Stomach (tissue), 9 donors: ENCODE results near the gene PDHA1. TPM values are rescaled to one million over a fixed set of nuclear protein-coding genes. Genes with fewer than 3 reads are reported as not detected.

Source experiments
- DNase-seq, 2 donors: peaks; one replicate each; pipeline versions ENCODE4 v3.0.0 to v3.0.0-alpha.2; 2013 to 2019
- H3K27ac ChIP-seq, 5 donors: fragments of 200-600 bp in 4 of 5; sonication (generic) in 4 of 5; one replicate each; pipeline ENCODE4 v1.5.1; 2013 to 2019; ENCODE audit warnings: mild to moderate bottlenecking in 1 of 5, moderate library complexity in 1 of 5
- H3K27me3 ChIP-seq, 3 donors: fragments of 200-600 bp; sonication (generic); one replicate each; pipeline ENCODE4 v1.5.1; 2017 to 2019; ENCODE audit warnings: mixed run types in 1 of 3
- H3K36me3 ChIP-seq, 4 donors: fragments of 200-600 bp; sonication (generic); 1 replicate in 3 of 4; 2 replicates in 1 of 4; pipeline ENCODE4 v1.5.1; 2016 to 2019
- H3K4me1 ChIP-seq, 4 donors: fragments of 200-600 bp; sonication (generic); one replicate each; pipeline ENCODE4 v1.5.1; 2016 to 2019
- H3K4me3 ChIP-seq, 4 donors: fragments of 200-600 bp; sonication (generic) in 3 of 4; one replicate each; pipeline ENCODE4 v1.5.1; 2016 to 2019; ENCODE audit warnings: mild to moderate bottlenecking in 1 of 4
- H3K9me3 ChIP-seq, 4 donors: fragments of 200-600 bp; sonication (generic); one replicate each; pipeline ENCODE4 v1.5.1; 2016 to 2019
- CTCF ChIP-seq, 7 experiments: fragments of 450-650 bp in 4 of 7; fragments of 200-600 bp in 3 of 7; sonication (generic) in 3 of 7; IDR thresholded peaks; one replicate each; pipeline ENCODE4 v1.5.1; 2016 to 2019; ENCODE audit warnings: antibody characterized with exemption in 7 of 7, control low read depth in 2 of 7, mild to moderate bottlenecking in 1 of 7
- EP300 ChIP-seq: sonication (generic); formaldehyde crosslinking; IDR thresholded peaks from one replicate; pipeline ENCODE4 v1.6.1; 2017; ENCODE audit warnings: antibody characterized with exemption
- POLR2A ChIP-seq, 4 donors: fragments of 450-650 bp; IDR thresholded peaks; one replicate each; pipeline ENCODE4 v1.6.1; 2016; ENCODE audit warnings: antibody characterized with exemption in 4 of 4, control low read depth in 2 of 4, mild to moderate bottlenecking in 1 of 4, moderate library complexity in 1 of 4
- POLR2AphosphoS5 ChIP-seq, 3 donors: sonication (generic); formaldehyde crosslinking; IDR thresholded peaks; one replicate each; pipeline ENCODE4 v1.6.1; 2016; ENCODE audit warnings: antibody characterized with exemption in 3 of 3
- WGBS, 5 donors: extraction: QIAGEN DNeasy Blood & Tissue Kit in 3 of 5; methylation state at CpG; one replicate each; pipeline versions ENCODE4 v1.1.5 to v1.1.7; 2013 to 2018; 5-methylcytosine and 5-hydroxymethylcytosine counted together
- intact Hi-C: fragments of 100-400 bp; cut with DNase I; formaldehyde crosslinking; loops from one replicate; pipeline ENCODE4 v1.15.1; 2023; ENCODE audit warnings: low total_unique reads
- polyA plus RNA-seq, 3 donors: library from polyadenylated mRNA; stranded (reverse); fragments of 200-250 nt; gene quantifications; one replicate each; pipeline ENCODE4 v1.2.3, GENCODE V29; 2013
- small RNA-seq, 4 donors: library from RNA; depleted of rRNA; stranded (forward); fragments of <200 nt; gene quantifications; one replicate each; pipeline ENCODE3, GENCODE V24; 2016
- total RNA-seq, 5 donors: library from RNA; depleted of rRNA; stranded (reverse); fragments of >200 nt; gene quantifications; one replicate each; pipeline versions ENCODE4 v1.1.0 to v1.2.3, GENCODE V29; 2014 to 2016
- donor health status: healthy with polysubstance abuse.
- donor health status: Bipolar disorder and iron deficiency.
- donor health status: healthy.

PDHA1 gene
- total and polyA plus RNA-seq, 8 donors: 77.6 to 367 (median 176) TPM

- intact Hi-C loops: no loop called here
- Histone ChIP-seq H3K27me3 (peaks cover 0 to 5% (median 0%) of the 10 kb centered on the region in 3 donors), H3K27ac (no peak overlapping the region), H3K9me3 (peaks cover 0 to 13% (median 4%) of the 10 kb centered on the region in 4 donors), H3K4me1 (no peaks in the 10 kb centered on the region), H3K4me3 (no peak overlapping the region), H3K36me3 (no peaks in the 10 kb centered on the region)
- 79 to 92% (median 81%) methylated on average over 2 of the region's 2 CpGs for WGBS, 5 donors
- TF ChIP-seq POLR2AphosphoS5 (IDR thresholded peaks at IDR 0.05) (no peak), EP300 (no peak), POLR2A (IDR thresholded peaks at IDR 0.05) (no peak), CTCF (IDR thresholded peaks at IDR 0.05) (no peak)
- no peak for DNase-seq
Measured at GRCh38 chrX:19410259-19410658, 66.5 kb downstream of the PDHA1 start.

Small RNA genes within 50 kb of the gene (small RNA-seq; reads per million reads assigned to genes)
- 0 reads per million in 4 donors for gene RF00019

Other genes with a start within 250 kb of the PDHA1 start
- 10 to 100 TPM in 1 of 5 donors, 1 to 10 TPM in 3, under 1 TPM in 1; 0.29 to 25.0 (median 4.8) TPM for gene ADGRG2, start 221.5 kb upstream of the PDHA1 start, total RNA-seq
- gene ADGRG2, start 221.5 kb upstream of the PDHA1 start, polyA plus RNA-seq: 1 to 10 TPM in 2 of 3 donors, under 1 TPM in 1; 0.30 to 1.5 (median 1.2) TPM
- under 1 TPM in 1 of 5 donors, not detected in 4; 0.37 TPM for gene MAP3K15, start 171.6 kb downstream of the PDHA1 start, total RNA-seq
- under 1 TPM; 0.12 to 0.76 (median 0.30) TPM for gene MAP3K15, start 171.6 kb downstream of the PDHA1 start, polyA plus RNA-seq